KOPT-K1 (cell line): ENCODE measurements around the gene MIF.
"Not testable (repeated sequence)": the region's sequence is repeated elsewhere in the genome, so short reads cannot be mapped to it uniquely, and the experiment has no call there.

Source experiments
- H3K27ac ChIP-seq: fragments of 200-600 bp; sonication (generic); 2 replicates; pipeline ENCODE4 v1.5.1; 2016; ENCODE audit warnings: antibody characterized with exemption, mild to moderate bottlenecking, low read depth, low read length; ENCODE audit not compliant: poor library complexity, severe bottlenecking
- H3K36me3 ChIP-seq: fragments of 200-600 bp; sonication (generic); 2 replicates; pipeline ENCODE4 v1.5.1; 2017; ENCODE audit warnings: antibody characterized with exemption, mild to moderate bottlenecking, low read length, moderate library complexity; ENCODE audit not compliant: insufficient read depth
- H3K9me3 ChIP-seq: fragments of 200-600 bp; sonication (generic); 2 replicates; pipeline ENCODE4 v1.5.1; 2017; ENCODE audit warnings: antibody characterized with exemption, low read length, mild to moderate bottlenecking; ENCODE audit not compliant: insufficient read depth, poor library complexity, severe bottlenecking

MIF gene

GRCh38 chr22:23938328-23939016, 44.3 kb downstream of the MIF start:
- H3K36me3 ChIP-seq, result no peaks in the 10 kb centered on the region
- no peaks in the 10 kb centered on the region for H3K9me3 ChIP-seq
- no peak overlapping the region for H3K27ac ChIP-seq

- Histone ChIP-seq H3K27ac (no peak overlapping the region), H3K36me3 (no peaks in the 10 kb centered on the region), H3K9me3 (no peaks in the 10 kb centered on the region)
Measured at GRCh38 chr22:23939017-23939357, 44.8 kb downstream of the MIF start.

- H3K9me3 ChIP-seq, H3K36me3 ChIP-seq, H3K27ac ChIP-seq: not testable (repeated sequence)
Measured at GRCh38 chr22:23940166-23940565, 46.0 kb downstream of the MIF start.
